Neural progenitor cell (in vitro differentiated cells): Measurements from ENCODE around the gene PRKCA.

Experiments used
- CTCF ChIP-seq: fragments of 200-600 bp; sonication (generic); IDR thresholded peaks from 2 replicates; pipeline ENCODE4 v1.5.1; 2017; ENCODE audit warnings: antibody characterized with exemption, mild to moderate bottlenecking
- EZH2 ChIP-seq: fragments of 200-600 bp; sonication (generic); IDR thresholded peaks from 2 replicates; pipeline ENCODE4 v1.6.1; 2017; ENCODE audit warnings: antibody characterized with exemption, mild to moderate bottlenecking, moderate library complexity
- EZH2phosphoT487 ChIP-seq: fragments of 200-600 bp; sonication (generic); IDR thresholded peaks from 2 replicates; pipeline ENCODE4 v1.6.1; 2017; ENCODE audit warnings: antibody characterized with exemption

- TF ChIP-seq CTCF (peak; percentile 69), EZH2phosphoT487 (no peak), EZH2 (no peak)
Observed at GRCh38 chr17:66625311-66625767, 322.9 kb downstream of the PRKCA start.
